Activated CD4-positive, alpha-beta T cell treated with anti-CD3 and anti-CD28 coated beads, Interleukin-2, amount 50 U/mL, for 48 hours (primary cell): ENCODE results near the gene GPT2.

Experiments
- DNase-seq, 2 experiments: peaks; one replicate each; pipeline ENCODE4 v3.0.0-alpha.2; 2020

GPT2 gene

GRCh38 chr16:46883690-46884512 is at the start of gene GPT2:
Gene GPT2 (plus strand): TSS chr16:46884362. CDS start chr16:46884716, 354 bp downstream.
- peak; percentile 88 to 92 for DNase-seq

- no peak for DNase-seq
These were observed 47.3 kb upstream of the GPT2 start for GRCh38 chr16:46836534-46837530.

DNA sequence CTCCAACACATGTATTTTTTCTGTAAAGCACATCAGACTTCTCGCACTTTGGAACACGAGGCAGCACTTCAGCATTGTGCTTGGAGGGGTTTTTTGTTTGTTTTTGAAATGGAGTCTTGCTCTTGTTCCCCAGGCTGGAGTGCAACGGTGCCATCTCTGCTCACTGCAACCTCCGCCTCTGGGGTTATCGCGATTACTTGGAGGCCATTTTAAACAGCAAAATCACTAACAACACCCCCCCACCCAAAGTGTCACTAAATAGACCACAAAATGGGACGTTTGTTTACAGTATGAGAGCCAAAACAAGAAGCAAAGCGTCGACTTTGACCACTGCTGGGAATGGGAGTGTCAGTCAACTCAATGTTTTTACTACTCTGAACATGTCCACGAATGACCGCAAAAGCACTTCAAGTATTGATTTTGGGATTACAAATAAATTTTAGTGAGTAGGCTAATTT is 44.1 kb upstream of the GPT2 start:
- no peak for DNase-seq

- no peak for DNase-seq
These were observed 41.8 kb upstream of the GPT2 start for GRCh38 chr16:46842192-46842895.

GRCh38 chr16:46843898-46844642 is 40.1 kb upstream of the GPT2 start:
- DNase-seq = no peak

- DNase-seq = no peak
These were observed 39.4 kb upstream of the GPT2 start for GRCh38 chr16:46844771-46845170.

DNA sequence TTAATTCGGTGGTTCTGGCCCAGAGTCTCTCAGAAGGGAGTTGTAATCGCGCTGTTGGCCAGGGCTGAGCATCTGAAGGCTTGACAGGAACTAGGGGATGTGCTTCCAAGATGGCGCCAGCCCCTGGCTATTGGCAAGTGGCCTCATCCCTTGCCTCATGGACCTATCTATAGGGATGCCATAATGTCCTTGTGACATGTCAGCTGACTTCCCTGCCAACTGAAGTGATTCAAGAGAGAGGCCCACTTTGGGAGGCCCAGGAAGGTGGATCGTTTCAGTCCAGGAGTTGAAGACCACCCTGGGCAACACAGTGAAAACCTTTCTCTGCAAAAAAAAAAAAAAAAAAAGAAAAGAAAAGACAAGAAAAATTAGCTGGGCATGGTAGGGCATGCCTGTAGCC is 38.2 kb upstream of the GPT2 start:
- DNase-seq = no peak

DNA sequence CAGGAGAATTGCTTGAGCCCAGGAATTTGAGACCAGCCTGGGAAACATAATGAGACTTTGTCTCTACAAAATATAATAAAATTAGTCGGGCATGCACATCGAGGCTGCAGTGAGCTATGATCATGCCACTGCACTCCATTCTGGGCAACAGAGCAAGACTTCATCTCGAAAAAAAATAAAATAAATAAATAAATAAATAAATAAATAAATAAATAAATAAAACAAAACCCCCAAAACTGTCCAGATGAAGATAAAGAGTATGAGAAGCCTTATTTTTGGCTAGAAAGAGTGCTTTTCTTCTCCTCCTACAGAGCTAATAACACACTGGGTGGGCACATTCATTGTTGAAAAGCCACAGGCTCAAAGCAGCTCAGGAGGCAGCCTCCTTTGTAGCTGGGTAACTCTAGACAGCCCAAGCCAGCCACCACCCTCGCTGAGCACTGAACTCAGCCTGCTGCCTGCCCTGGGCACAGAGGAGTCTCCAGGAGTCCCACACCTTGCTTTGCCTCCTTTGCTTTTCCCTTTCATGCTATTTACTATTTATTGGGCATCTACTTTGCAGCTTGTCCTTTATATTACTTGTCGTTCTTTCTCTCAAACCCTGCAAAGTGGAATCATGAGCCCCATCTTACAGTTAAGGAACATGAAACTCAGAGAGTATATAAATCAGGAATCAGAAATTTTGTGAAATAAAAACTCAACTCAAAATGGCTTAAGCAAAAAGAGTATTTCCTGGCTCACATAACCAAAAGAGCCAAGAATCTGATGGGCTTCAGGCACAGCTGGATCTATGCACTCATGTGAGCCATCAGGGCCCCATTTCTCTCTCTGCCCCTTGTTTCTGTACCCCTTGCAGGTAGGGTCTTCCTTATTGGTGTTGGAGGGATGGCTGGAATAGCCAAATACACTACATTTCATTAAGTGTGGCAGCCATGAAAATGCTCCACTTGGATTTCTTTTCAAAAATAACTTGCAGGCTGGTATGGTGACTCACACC is 35.1 kb upstream of the GPT2 start:
- DNase-seq = no peak

GRCh38 chr16:46850619-46851555 is 33.3 kb upstream of the GPT2 start:
- no peak for DNase-seq

DNA sequence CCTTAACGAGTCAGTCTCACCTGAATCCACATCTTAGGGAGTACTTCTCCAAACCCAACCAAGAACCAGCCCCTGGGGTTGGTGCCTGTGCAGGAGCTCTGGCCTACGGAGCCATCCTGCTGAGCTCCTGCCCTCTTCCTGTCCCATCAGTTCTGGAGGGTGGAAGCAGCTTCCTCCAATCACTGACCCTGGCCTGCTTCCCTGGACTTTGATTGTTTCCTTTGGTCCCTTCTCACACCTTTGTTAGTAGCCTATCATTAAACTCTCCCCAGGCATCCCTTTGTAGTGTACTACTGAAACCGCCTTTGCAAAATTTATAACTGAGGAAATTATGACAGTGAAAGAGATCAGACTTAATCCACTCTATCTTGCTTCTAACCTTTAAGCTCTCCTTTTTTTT is 32.0 kb upstream of the GPT2 start:
- DNase-seq = no peak

DNA sequence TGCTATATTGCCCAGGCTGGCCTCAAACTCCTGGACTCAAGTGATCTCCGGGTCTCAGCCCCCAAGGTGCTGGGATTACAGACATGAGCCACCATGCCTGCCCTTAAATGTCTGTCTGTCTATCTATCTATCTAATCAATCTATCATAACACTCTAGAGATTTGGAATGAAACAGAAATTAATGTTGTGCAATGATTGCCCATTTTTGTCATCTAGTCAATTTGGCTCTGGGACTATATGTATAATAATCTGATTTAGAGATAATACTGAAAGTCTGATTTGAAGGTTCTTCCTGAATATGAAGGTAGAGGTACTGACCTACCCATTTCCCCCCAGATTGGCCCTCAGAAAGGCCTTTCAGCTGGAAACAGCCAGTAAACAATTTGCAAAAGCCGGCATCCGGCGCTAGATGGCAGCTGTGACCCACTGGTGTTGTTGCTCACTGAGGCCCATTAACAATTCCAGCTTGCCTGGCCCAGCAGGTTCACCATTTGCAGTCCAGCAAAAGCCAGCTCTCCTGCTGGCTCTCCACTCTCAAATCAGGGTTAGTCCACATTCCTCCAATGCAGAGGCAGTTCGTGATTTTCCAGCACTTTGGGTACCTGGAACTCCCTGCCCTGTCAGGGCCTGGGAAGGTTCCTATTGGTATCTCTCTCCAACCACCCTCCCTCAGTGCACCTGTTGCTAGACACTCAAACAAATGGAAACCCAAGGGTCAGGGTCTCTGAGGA is 30.3 kb upstream of the GPT2 start:
- DNase-seq = peak; percentile 67 to 75

DNA sequence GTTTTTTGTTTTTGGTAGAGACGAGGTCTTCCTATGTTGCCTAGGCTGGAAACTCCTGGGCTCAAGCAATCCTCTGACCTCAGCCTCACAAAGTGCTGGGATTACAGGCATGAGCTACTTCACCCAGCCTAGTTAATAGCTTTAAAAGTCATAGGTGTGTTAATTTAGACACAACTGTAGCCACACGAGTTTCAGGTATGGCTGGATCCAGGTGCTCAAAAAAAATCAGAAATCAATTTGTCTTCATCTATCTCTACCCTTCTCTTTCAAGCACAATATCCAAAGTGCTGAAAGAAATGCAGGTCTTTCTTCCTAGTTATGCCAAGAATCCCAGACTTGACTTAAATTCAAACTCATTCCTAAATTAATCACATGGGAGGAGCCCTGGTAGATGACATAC is 29.3 kb upstream of the GPT2 start:
- no peak for DNase-seq

GRCh38 chr16:46855389-46855788 is 28.8 kb upstream of the GPT2 start:
- no peak for DNase-seq

GRCh38 chr16:46857368-46857945 is 26.7 kb upstream of the GPT2 start:
- no peak for DNase-seq

DNA sequence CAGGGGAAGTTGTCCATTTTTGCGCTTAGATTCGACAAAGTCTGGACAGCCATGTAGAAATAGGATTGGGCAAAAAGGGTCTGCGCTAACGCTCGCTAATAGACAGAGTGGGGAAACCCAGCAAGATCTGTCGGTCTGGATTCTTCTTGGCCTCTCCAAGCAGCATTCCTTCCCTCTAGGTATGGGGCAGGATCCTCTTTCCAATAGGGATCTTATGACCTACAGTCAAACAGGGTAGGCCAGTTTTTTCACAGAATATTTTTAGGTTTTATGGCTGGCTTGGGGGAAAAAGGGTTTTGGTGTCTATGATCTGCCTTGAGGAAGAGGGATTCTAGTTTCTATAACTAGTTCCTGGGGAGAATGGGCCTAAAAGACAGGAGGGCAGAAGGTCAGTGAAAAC is 26.0 kb upstream of the GPT2 start:
- no peak for DNase-seq

DNA sequence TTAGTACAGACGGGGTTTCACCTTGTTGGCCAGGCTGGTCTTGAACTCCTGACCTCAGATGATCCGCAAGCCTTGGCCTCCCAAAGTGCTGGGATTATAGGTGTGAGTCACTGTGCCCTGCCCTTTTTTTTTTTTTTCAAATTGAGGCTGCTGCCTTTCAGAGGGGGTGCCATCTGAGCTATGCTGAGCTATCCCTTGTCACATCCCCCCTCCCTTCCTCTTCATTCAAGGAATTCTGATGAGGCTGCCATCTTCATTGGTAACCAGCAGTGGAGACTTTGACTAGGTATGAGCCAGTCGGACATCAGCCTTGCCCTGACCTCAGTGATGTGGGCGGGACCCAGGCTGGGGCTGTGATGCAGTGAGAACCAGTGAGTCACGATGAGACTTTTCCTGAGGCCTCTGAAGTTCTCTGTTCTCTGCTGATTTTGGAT is 24.4 kb upstream of the GPT2 start:
- DNase-seq = peak; percentile 58 to 74

- DNase-seq = peak in 1 of 2 experiments; percentile 12
These were observed 21.4 kb upstream of the GPT2 start for GRCh38 chr16:46862555-46863447.
